ENCODE measurements around the gene TCAF1. TPM values are rescaled to one million over a fixed set of nuclear protein-coding genes. Genes with fewer than 3 reads are reported as not detected.

Gene TCAF1
- total and polyA plus RNA-seq, 2 of the 4 experiments (the other 2 are of a cell fraction): 39.3 to 91.8 TPM

DNA sequence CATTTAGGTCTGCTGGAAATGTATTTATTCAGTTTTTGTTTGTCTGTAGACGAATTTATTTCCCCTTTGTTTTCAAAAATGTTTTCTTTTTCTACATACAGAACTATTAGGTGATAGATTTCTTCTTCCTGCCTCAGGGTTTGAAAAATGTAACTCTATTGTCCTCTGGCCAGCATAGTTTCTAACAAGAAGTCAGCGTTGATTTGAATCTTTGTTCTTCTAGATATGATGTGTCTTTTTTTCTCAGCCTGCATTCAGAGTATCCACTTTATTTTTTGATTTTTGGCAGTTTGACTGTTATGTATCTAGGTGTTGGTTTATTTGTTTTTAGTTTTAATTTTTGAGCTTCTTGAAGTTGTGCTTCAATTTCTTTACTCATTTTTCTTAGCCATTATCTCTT, 45.1 kb upstream of the TCAF1 start:
- no peak overlapping the region for H4K8ac ChIP-seq (ENCODE audit: low read depth in 2 of 2, low read length in 2 of 2)
- no peak overlapping the region for H4K91ac ChIP-seq (ENCODE audit: insufficient read depth, low read depth, low read length)
- no TSS peak for BruUV-seq (replicated peaks)
- CTCF ChIA-PET: no interaction called here
- no peak overlapping the region for H3K9ac ChIP-seq (ENCODE audit: low read depth, low read length)
- dilution Hi-C loops (cut with HindIII; ENCODE audit: low sequenced_read_pairs, unreplicated experiment) (no loop called here), in situ Hi-C loops (cut with MboI; ENCODE audit: low sequenced_read_pairs) (no loop called here), intact Hi-C loops (cut with micrococcal nuclease) (no loop called here)
- H2BK5ac ChIP-seq (ENCODE audit: low read depth, low read length, poor library complexity, severe bottlenecking): no peak overlapping the region
- H2AFZ ChIP-seq (replicated peaks; ENCODE audit: low read length, poor library complexity): no peak overlapping the region
- no peaks in the 10 kb centered on the region for H3K36me3 ChIP-seq (ENCODE audit: control insufficient read depth, insufficient read depth, low read length)
- no peak overlapping the region for H3K27ac ChIP-seq (ENCODE audit: insufficient read depth, low read length)
- no peak overlapping the region for H2AK5ac ChIP-seq (ENCODE audit: low read depth, low read length)
- H2BK20ac ChIP-seq (ENCODE audit: low read depth, low read length): no peak overlapping the region
- POLR2A ChIA-PET (ENCODE audit: unreplicated experiment): no interaction called here
- no peak overlapping the region for H3K18ac ChIP-seq (ENCODE audit: low read depth, low read length)
- ATAC-seq (ENCODE audit: low read depth) (no peak), DNase-seq (no peak)
- H3K56ac ChIP-seq (ENCODE audit: extremely low read depth, insufficient read depth, low read length): no peak overlapping the region
- WGBS, 2 experiments (ENCODE audit: extremely low coverage in 2 of 2, insufficient read length in 1 of 2): no CpG with 5 or more reads among the region's 2 CpGs
- no peak overlapping the region for H3K14ac ChIP-seq (replicated peaks; ENCODE audit: low read depth, low read length)
- H3K4me3 ChIP-seq (ENCODE audit: insufficient read depth, low read depth, low read length): no peak overlapping the region
- H3K23ac ChIP-seq (ENCODE audit: low read depth, low read length): no peak overlapping the region
- H3K27me3 ChIP-seq (ENCODE audit: control insufficient read depth, insufficient read depth, low read length): no peaks in the 10 kb centered on the region
- no peak for TF ChIP-seq SMC3 (IDR thresholded peaks at IDR 0.05; ENCODE audit: low read depth, low read length)
- no peak for TF ChIP-seq RFX5 (IDR thresholded peaks at IDR 0.05; ENCODE audit: low read depth, low read length)
- TF ChIP-seq FOS (IDR thresholded peaks at IDR 0.05; ENCODE audit: low read depth, low read length): no peak
- no peak for TF ChIP-seq MXI1 (IDR thresholded peaks at IDR 0.05; ENCODE audit: borderline replicate concordance, low read depth, low read length)
- no peak for TF ChIP-seq RCOR1 (IDR thresholded peaks at IDR 0.05; ENCODE audit: insufficient replicate concordance, low read length)
- no peak for TF ChIP-seq CEBPB (IDR thresholded peaks at IDR 0.05; ENCODE audit: low read depth, low read length)
- H2AK9ac ChIP-seq (replicated peaks; ENCODE audit: low read depth, low read length, poor library complexity): no peak overlapping the region
- H3K9me1 ChIP-seq (ENCODE audit: insufficient read depth, low read length): no peaks in the 10 kb centered on the region
- no peak overlapping the region for H2BK15ac ChIP-seq (ENCODE audit: low read depth, low read length)
- H4K5ac ChIP-seq (ENCODE audit: low read depth, low read length): no peak overlapping the region
- no peak overlapping the region for H3K4me2 ChIP-seq (ENCODE audit: low read depth, low read length)
- H4K20me1 ChIP-seq (ENCODE audit: insufficient read depth, low read length): no peaks in the 10 kb centered on the region
- no peaks in the 10 kb centered on the region; the same call in 1 of the 2 replicates for H3K4me1 ChIP-seq (ENCODE audit: control insufficient read depth, insufficient read depth, low read length)
- no peak overlapping the region for H3K4ac ChIP-seq (ENCODE audit: low read depth, low read length)
- H2BK120ac ChIP-seq (ENCODE audit: low read depth, low read length): no peak overlapping the region
- no peaks in the 10 kb centered on the region for H3K9me3 ChIP-seq (ENCODE audit: control insufficient read depth, insufficient read depth, low read length)
- no peaks in the 10 kb centered on the region for H3K79me1 ChIP-seq (ENCODE audit: low read depth in 1 of 2, low read length in 2 of 2)
